GM19395 (cell line): Measurements from ENCODE around the gene ERC2.
A peak's percentile ranks its signal among the peaks of the same experiment; 100 is the strongest.

Source experiments
- ATAC-seq: cut with Tn5 transposase; IDR thresholded peaks from one replicate; pipeline ENCODE4 v1.9.1; 2021; ENCODE audit warnings: mild to moderate bottlenecking, moderate library complexity; ENCODE audit not compliant: unreplicated experiment

ERC2 gene

DNA sequence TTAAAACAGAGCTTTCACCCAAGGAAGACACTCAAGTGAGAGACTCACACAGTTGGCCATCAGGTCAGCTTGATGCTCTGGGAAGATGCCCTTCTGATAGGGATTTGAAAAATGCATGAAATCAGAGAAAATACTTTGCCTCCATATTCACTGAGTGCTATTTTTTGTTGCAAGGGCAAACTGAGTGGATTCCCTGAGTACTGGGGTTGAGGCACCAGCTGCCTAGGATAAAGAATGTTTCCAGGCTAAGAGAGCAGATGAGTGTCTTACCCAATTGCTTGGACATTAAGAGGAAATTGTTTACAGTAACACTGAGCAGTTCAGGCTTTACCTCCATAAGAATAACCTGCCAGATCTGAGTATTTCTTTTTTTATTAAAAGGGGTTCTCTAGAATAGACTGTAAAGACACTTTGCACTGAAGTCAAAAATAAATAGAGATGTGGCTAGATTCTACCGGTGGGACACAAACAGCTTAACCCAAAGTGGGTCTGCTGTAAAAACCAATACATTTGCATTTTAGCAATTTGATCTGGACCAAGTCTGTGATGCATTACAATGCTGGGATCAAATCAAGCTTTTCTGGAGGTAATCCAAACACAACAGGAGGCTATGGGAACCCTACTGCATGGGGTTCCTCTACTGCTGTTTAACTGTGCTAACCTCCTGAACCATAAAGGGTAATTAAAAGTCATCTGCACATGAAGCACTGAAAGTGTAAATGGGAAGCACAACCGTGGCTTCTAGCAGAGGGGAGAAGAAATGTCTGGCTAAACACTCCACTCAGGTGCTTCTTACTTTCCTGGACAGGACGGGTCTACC is 742.4 kb downstream of the ERC2 start:
- no peak for ATAC-seq

DNA sequence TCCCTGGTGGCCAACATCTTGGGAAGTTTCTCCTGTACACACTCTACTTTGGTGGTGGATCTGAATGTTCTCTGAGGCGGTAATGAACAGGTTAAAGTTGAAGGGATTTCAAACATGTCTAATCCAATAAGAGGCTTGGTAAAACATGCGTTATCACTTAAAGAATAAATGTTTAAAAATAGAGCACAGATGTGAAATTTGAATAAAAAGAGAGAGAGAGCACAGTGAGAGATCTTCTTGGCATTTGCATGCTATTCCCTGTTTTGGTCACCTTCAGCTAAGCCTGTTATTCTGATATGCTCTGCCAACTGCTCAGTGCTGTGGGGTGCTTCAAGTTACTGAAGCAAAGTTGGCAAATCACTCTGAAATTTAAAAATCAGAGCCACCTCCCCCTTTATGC is 743.4 kb downstream of the ERC2 start:
- peak; percentile 65 for ATAC-seq

DNA sequence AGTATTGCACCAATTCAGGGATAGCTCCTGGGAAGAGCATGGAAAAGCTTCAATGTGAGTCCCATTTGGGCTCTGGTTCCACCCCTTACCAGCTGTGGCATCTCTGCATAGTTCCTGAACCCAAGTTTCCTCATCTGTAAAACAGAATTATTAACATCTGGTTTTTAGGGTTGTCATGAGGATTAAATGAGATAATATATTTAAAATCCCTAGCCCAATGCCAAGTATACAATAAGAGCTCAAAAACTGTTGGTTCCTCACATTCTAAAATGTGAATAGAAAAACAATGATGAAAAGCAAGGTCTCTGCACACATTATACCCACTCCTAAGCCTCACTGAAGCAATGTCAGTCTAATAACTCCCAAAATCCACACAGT is 743.9 kb downstream of the ERC2 start:
- ATAC-seq: peak; percentile 2

GRCh38 chr3:55723653-55724406 is 744.4 kb downstream of the ERC2 start:
- ATAC-seq: no peak

DNA sequence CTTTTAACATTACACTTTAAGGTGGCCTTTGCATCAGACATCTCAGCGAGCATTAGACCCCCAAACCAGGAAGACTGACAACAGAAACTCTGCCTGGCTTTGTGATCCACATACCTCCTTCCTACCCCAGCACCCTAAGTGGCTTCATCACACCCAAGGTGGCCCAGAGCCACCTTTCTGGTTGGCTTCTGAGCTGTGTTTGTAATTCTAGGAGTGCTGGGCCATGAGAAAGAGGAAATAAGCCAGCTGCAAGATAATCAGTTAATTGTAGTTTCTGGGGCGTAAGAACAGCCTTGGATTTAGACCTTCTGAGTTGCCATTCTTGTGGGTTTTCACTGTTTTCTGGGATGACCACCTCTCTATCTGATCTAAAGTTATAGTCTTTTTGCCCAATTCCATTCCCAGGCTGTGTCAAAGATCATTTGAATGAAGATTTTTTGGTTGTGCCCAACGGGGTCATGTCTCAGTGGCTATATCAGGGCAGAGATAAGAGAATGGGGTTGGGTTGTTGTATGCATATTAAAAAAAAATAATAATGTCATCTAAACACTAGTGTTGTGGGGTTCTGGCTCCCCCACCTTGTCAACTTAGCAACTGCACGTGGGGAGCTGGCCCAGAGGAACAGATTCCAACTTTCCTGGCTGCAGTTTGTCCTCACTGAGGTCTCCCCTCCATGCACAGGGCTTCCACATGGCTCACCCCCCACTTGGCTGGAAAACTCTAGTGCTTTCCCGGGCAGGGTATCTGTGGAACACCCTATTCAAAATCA is 746.4 kb downstream of the ERC2 start:
- no peak for ATAC-seq

DNA sequence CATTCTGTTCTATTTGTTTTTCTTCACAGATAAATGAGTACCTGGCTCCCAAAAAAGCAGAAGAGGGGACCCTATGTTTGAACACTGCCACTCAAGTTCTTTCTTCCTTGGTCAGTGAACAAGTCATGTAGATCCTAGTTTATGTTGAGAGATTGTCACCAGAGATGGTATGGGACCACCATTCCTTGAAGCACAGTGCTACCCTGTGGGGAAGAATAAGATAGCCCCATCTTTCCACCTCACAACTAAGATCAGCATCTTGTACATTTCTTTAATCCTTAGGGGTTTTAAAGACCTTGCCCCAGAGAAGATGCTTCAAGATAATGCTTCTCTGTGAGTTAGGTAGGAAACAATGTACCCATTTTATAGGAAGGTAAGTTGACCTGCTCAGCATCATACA is 747.7 kb downstream of the ERC2 start:
- no peak for ATAC-seq

GRCh38 chr3:55719508-55719907 is 748.8 kb downstream of the ERC2 start:
- ATAC-seq: no peak

- no peak for ATAC-seq
These were observed 749.3 kb downstream of the ERC2 start for GRCh38 chr3:55719006-55719405.

- no peak for ATAC-seq
These were observed 749.7 kb downstream of the ERC2 start for GRCh38 chr3:55718521-55718921.

GRCh38 chr3:55718074-55718473 is 750.2 kb downstream of the ERC2 start:
- ATAC-seq: no peak

- ATAC-seq: no peak
These were observed 750.8 kb downstream of the ERC2 start for GRCh38 chr3:55717481-55717880.

DNA sequence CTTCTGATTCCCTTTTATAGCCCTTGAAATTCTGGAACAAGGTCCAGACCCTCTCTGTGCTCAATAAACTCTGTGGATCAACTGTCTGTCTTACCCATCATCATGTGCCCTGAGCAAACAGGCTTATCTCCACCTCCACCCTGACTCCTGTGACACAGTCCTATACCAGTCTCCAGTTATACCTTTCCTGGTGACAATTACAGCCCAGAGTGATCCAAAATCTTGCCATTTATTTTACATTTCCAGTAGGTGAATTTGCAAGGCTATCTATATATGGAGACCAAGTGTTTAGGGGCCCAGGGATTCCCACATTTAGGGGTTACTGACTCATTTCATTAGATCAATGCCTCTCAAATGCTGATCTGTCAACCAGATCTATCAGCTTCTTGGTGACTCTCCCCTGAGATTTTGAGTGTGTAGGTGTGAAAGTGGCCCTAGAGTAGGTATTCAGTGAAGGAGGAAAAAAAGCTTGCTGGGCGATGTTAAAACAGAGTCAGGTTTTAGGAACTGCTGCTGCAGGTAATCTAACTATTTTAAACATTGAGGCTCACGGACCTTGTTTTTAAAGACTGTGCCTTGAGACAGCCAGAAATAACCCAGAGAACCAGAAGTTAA is 751.5 kb downstream of the ERC2 start:
- ATAC-seq: no peak

DNA sequence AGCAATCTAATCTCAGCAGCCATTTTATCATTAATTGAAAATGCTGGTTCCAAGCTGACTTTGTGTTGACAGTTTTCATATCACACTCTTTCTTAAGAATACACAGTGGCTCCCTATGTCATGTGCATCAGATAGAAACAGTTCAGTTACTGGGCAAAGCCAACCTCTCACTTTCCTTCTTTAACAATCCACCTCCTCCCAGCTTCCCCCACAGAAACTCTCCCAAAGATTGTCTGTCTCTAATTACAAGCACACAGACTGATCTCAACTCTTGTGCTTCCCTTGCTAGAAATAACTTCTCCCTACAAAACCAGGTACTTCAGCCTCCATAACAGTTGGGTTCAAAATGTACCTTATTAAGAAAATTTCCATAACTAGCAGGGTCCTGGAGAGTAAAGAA is 752.2 kb downstream of the ERC2 start:
- ATAC-seq: no peak

GRCh38 chr3:55714057-55714456 is 754.2 kb downstream of the ERC2 start:
- no peak for ATAC-seq

DNA sequence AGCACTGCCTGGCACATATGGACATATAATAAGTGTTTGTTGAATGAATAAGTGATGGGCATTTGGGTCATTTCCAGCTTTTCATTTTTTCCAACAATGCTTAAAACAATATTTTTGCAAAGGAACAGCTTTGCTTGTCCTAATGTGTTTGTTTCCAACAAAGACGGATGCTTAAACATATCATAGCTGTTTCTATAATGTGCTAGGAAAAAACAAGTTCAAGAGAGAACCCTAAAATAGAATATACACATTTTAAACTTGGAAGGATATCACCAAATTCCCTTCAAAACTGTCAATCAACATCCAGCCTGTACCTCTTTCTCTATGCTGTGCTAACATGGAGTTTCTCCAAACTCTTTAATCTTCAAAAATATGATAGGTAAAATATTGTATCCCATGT is 756.6 kb downstream of the ERC2 start:
- no peak for ATAC-seq

DNA sequence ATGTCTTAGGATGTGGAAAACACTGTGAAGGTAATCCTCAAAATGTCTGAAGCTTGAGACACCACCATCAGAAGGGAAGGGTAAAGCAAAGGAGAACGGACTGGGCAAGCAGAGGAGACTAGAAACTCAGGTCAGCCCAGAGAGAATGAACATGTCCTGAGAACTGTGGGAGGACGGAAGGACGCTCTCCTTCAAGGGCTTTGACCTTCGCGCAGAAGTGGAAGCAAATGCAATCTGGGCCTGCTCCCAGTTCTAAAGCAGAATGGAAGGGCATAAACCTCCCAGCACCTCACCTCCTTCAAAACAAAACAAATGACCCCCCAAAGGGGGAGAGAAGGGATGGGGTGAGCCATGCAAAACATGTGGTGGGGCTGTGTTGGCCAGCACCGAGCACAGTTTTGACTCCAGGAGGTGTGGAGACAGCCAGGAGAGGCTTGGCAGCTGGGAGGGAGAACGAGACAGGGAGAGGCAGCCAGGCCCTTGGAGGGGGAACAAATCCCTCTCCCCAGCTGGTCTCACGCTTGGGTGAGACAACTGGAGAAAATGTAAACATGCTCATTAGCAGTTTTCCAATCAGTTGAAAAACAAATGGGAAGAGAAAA is 758.8 kb downstream of the ERC2 start:
- no peak for ATAC-seq

GRCh38 chr3:55708921-55709320 is 759.3 kb downstream of the ERC2 start:
- no peak for ATAC-seq

GRCh38 chr3:55708242-55708641 is 760.0 kb downstream of the ERC2 start:
- ATAC-seq: no peak

DNA sequence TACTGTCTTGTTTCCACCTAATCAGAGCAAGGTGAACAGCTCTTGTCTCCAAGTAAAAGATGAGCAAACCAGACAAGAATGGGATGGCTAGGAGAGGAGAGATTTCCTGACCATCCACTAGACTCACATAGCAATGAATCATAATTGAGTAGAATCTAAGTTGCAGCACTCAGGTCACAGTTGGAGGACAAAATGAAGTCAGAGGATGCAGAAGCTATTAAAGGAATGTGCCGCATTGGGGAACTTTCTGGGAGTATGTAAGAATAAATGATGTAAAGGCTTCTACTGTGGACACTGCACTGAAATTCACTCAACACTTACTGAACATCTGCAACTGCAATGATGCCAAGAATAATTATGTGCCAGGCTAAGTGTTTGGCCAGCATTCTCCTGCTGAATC is 763.7 kb downstream of the ERC2 start:
- no peak for ATAC-seq

DNA sequence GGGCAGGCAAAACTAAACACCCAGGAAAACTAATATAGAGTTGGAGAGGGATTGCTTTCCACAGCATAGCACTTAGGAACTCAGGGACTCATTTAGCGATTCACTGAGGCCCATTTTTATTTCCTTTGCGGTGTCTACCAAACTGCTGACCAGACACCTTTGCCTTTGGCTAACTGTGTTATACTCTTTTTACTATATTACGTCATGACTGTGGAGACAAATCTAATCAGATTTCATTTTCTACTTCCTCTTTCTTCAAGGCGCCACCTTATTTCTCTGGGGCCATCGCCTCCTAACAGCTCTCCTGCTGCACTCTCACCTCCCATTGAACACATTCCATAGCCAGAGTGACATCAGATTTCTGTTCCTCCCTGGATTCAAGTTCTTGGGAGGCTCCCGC is 765.4 kb downstream of the ERC2 start:
- ATAC-seq: no peak

DNA sequence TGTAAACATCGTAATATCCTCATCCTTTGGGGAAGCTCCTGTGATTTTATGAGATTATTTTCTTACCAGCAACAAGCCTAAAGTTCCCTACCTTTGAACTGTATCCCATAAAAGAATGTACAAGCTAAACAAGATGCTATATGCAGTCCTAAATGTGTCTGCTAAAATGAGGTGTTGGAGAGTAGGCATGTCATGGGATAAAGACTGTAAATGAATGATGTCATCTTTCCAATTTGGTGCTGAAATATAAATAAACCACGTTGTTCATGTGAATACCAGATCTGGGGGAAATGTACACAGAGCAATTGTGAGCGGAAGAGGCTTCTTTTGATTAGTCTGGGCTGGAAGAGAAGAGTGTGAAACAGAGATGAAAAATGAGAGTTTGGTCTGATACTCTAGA is 766.3 kb downstream of the ERC2 start:
- no peak for ATAC-seq
